Measurements from ENCODE around the gene PTH2R. TPM values are rescaled to one million over a fixed set of nuclear protein-coding genes. Genes with fewer than 3 reads are reported as not detected.

Gene PTH2R
- polyA plus RNA-seq, 1 donor from 2014 or later = not detected

Other genes with a start within 250 kb of the PTH2R start
- gene CRYGA, start 243.2 kb upstream of the PTH2R start, polyA plus RNA-seq = not detected in 2 replicates
- gene C2orf80, start 216.8 kb upstream of the PTH2R start, polyA plus RNA-seq = 68.0 and 71.5 TPM in 2 replicates
- 316 and 354 TPM in 2 replicates for gene IDH1, start 151.7 kb upstream of the PTH2R start, polyA plus RNA-seq
- 23.2 and 27.1 TPM in 2 replicates for gene PIKFYVE, start 140.5 kb upstream of the PTH2R start, polyA plus RNA-seq

All from neural cell (in vitro differentiated cells).